Testis (tissue), 2 donors: Measurements from ENCODE around the gene HOXA6.

Source experiments
- CTCF ChIP-seq, 3 experiments: fragments of 450-650 bp in 2 of 3; fragments of 200-600 bp in 1 of 3; sonication (generic) in 1 of 3; IDR thresholded peaks; one replicate each; pipeline ENCODE4 v1.5.1; 2016 to 2019; ENCODE audit warnings: antibody characterized with exemption in 3 of 3, mild to moderate bottlenecking in 2 of 3, moderate library complexity in 1 of 3
- POLR2A ChIP-seq: fragments of 450-650 bp; IDR thresholded peaks from one replicate; pipeline ENCODE4 v1.6.1; 2017; ENCODE audit warnings: antibody characterized with exemption, mild to moderate bottlenecking, moderate library complexity

DNA sequence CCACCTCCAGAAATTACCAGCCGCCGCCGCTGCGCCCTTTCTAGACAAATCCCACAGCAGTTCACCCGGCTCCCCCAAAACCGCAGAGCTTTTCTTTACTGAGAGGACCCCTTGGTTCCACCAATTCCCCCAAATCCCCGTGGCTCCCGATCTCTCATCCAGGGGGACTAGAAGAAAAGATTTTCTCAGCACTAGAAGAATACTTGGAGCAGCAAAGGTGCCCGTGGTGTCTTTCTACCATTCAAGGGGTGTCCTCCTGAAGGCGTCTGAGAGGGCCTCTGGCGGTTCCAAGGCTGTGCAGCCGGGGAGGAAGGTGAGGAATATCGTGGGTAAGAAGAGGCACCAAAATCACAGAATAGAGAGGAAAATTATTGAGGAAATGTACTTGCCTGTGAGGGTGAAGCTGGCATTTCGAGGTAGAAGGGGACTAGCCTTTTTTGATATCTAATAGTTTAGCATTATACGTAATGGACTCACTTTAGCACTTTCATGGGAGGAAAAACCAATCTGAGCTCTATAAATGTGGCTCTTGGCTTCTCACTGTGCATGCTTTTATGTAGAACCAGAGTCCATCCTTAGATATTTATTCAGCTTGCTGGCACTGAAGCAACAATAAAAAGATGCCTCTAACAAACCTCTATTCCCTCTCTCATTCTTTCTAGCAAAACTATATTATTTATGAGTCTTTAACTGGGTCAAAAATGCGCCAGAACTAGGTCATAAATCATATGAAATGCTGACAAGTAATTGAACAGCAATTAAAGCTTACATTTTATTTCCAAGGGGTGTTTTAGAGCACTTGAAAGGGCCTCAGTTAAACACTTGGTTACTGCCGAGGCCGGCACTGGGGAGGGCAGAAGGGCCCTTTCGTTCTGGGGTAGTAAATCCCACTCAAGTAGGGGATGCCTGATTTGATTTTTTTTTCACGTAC is 31.3 kb downstream of the HOXA6 start:
- TF ChIP-seq POLR2A (no peak), CTCF (IDR thresholded peaks at IDR 0.05) (no peak)
